Fibroblast of the aortic adventitia (primary cell): ENCODE results near the gene IL11. TPM values are rescaled to one million over a fixed set of nuclear protein-coding genes. Genes with fewer than 3 reads are reported as not detected.

ENCODE experiments used
- DNase-seq: peaks from one replicate; pipeline ENCODE4 v3.0.0-alpha.2; 2010; ENCODE audit warnings: low read depth
- H3K4me3 ChIP-seq: 2 replicates; pipeline ENCODE4 v1.5.1; 2011; ENCODE audit warnings: low read depth, mild to moderate bottlenecking, control low read depth, low read length, moderate library complexity
- CTCF ChIP-seq: IDR thresholded peaks from 2 replicates; pipeline ENCODE4 v1.5.1; 2011; ENCODE audit warnings: mild to moderate bottlenecking, low read length, control low read depth, inconsistent platforms; ENCODE audit not compliant: insufficient read depth
- total RNA-seq: library from RNA; depleted of rRNA; stranded (reverse); fragments of >200 nt; gene quantifications from 2 replicates; pipeline ENCODE4 v1.2.3, GENCODE V29; 2012; ENCODE audit warnings: low replicate concordance

IL11 gene
- total RNA-seq, 1 donor, result 2.2 TPM

DNA sequence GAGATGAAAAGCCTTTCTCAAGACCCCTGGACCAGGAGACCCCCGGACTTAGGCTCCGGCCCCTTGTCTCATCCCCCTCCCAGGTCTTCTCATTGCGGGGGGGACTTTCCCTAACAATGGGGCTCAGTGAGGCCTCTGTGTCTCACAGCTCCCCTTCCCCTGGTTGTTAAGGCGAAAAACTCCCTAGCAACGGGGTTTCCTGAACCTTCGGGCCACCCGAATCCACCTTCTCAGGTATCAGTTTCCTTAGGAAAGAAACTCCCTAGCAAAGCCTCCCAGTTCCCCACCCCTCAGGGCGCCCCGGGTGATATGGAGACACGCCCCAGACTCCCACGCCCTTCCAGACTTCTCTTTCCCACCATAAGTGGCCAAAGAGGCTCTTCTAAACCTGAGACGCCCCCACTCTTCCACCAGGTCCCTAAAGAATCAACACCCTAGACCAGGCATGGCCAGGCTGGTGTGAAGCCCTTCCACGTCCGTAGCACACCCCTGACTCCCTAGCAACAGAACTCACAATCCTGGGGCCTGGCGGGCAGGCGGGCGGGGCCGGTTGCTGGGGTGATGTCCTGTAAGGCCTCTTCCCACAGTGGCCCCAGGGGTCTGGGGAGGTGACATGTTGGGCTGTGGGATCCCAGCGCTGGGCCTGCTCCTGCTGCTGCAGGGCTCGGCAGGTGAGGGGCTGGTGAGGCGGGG lies 6.1 kb upstream of the IL11 start, which contains the start of gene TMEM190:
TSS of gene TMEM190 (plus strand) at position 586 of the 693 bp plus-strand sequence. CDS start at position 614, 28 bp downstream.
- H3K4me3 ChIP-seq, result no peak within 1 kb of the TSS
- no peak for TF ChIP-seq CTCF
- DNase-seq, result no peak

- no peak for TF ChIP-seq CTCF
- no peak overlapping the region for H3K4me3 ChIP-seq
- peak; percentile 43 for DNase-seq
These were observed 3.9 kb upstream of the IL11 start for GRCh38 chr19:55373993-55374757.

GRCh38 chr19:55373306-55373992 lies 3.2 kb upstream of the IL11 start:
- TF ChIP-seq CTCF, result no peak
- no peak for DNase-seq
- no peak overlapping the region for H3K4me3 ChIP-seq

GRCh38 chr19:55372316-55373081 lies 2.2 kb upstream of the IL11 start:
- peak; percentile 52 for DNase-seq
- no peak for TF ChIP-seq CTCF
- no peak overlapping the region for H3K4me3 ChIP-seq

GRCh38 chr19:55369653-55370304 lies 484 bp downstream of the IL11 start:
- peak overlapping the region; percentile 75 for H3K4me3 ChIP-seq
- TF ChIP-seq CTCF, result no peak
- DNase-seq, result peak; percentile 61
